Measurements from ENCODE around the gene GRM4.

The GRM4 gene

GRCh38 chr6:34106421-34106820 is 39.5 kb downstream of the GRM4 start:
- DNase-seq = no peak

- DNase-seq = no peak
Observed at GRCh38 chr6:34104628-34105027, 41.3 kb downstream of the GRM4 start.

DNA sequence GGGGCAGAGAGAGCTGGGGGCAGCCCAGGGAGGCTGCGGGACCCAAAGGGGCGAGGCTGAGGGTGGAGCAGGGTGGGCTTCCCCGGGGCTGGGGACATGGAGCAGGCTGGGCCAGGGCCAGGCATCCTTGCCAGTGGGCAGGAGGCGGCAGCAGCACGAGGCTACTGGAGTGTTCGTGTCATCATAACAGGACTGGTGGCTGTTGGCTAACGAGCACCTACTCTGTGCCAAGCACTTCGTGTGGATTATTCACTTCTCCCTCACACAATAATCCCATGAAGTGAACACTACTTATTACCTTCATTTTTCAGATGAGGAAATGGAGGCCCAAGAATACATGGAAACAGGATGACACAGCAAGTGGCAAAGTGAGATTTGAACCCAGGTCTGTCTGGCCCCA is 41.7 kb downstream of the GRM4 start:
- no peak for DNase-seq

GRCh38 chr6:34103321-34103720 is 42.6 kb downstream of the GRM4 start:
- DNase-seq = no peak

- DNase-seq = no peak
Observed at GRCh38 chr6:34102696-34103095, 43.2 kb downstream of the GRM4 start.

GRCh38 chr6:34102099-34102656 is 43.7 kb downstream of the GRM4 start:
- DNase-seq = no peak

DNA sequence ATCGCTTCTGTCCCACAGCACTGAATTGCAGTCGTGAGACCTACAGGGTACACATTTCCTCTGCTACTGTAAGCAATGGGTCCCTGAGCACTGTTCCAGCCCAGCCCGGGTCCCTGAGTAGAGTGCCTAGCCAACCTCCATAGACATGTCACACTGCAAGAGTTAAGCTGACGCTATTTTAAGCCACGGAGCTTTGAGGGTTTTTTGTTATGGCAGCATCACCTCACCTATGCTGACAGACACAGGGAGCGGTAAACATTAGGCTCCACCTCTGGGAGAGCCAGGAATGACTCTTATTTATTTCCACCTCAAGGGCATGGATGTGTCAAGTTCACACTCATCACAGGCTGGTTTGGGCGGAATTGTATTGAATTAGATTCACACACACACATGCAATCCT is 45.1 kb downstream of the GRM4 start:
- DNase-seq = no peak

- no peak for DNase-seq
Observed at GRCh38 chr6:34099878-34100277, 46.0 kb downstream of the GRM4 start.

DNA sequence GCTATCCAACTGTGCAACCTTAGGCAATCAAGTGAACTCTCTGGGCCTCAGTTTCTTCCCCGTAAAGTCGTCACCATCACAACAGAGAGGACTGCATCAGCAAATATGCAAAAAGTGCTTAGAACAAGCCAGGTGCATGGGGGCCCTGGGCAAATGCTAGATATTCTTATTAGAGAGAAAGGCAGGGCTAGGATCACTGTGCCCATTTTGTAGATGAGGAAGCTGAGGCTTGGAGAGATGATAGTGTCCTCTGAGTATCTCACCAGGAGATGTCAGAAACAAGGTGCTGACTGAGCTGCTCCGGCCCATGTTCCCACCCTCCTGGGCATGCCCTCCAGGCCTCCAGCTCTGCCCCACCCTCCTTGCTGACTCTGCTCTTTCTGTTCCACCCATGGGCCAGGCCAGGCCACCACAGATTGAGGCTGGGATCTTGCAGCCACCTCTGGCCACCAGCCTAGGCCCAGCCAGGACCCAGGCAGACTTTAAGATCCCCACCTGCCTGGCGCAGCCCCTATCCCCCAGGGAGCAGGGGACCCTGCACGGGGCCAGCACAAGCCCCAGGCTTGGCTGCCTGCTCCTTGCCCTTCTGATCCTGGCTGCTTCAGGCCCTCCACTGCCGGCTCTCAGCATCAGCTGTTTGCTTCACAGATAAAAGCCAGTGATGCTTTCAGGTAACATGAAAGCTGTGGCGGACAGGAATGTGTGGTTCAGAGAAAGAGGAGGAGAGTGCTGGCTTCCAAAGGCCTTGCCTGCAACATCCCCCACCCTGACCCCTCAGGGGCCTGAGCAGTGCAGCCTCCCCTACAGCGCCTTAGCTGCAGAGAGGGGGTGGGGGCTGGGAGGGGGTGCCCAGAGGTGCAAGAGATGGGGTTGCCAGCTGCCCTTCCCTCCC is 47.6 kb downstream of the GRM4 start:
- DNase-seq = no peak

- DNase-seq = no peak
Observed at GRCh38 chr6:34096814-34097213, 49.1 kb downstream of the GRM4 start.

- DNase-seq = no peak
Observed at GRCh38 chr6:34096193-34096592, 49.7 kb downstream of the GRM4 start.

GRCh38 chr6:34095741-34096140 is 50.1 kb downstream of the GRM4 start:
- DNase-seq = no peak

- DNase-seq = no peak
Observed at GRCh38 chr6:34095136-34095505, 50.8 kb downstream of the GRM4 start.

DNA sequence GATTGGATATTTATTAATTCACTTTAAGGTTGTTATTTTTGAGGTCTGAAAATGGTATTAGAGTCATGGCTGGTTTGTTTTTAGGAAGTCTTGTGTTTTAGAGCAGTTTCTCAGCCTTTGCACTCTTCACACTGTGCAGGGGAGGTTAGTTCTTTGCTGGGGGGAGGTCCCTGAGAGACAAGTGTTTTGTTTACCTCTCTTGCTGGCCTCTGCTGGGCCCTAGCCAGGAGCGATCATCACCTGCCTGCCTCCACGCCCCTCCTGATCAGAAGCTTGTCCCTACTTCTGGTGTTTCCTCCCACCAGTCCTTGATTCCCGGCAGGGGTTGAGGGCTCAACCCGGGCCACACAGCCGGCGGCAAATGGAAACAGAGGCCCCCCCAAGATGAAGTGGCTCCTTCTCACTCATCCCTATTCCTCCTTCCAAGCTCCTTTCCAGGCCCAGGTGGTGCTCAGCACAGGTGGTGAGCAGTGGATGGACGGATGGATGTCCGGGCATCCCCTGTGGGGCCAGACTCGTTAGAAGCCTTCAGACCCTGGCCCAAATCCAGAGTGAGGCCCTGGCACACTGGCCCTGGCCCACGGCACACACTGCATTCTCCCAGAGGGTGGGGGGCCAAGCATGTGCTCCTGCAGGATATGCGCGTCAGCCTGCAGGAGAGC is 51.3 kb downstream of the GRM4 start:
- DNase-seq = no peak

DNA sequence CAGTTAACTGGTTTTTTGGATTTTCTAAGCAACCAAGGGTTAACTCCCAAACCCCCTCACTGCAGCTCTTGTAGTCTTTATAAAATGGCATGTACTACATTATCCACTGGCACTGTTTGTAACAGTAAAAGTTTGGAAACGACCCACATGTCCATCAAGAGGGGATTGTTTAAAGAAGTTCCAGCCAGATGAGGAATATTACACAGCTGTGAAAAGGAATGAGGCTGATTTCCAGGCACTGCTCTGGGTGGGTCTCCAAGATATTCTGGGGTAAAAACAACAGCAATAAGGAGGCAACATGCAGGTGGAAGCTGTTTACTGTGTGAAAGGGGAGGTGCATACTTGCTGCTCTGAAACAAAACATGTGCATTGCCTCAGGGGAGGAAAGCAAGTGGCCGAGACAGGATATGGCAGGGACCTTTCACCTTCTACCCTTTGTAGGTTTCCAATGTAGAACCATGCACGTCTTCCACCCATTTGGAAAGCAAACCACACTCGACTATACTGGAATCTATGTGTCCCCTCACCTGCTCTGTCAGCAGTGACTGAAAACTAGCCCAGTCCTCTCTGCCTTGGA is 51.9 kb downstream of the GRM4 start:
- no peak for DNase-seq

DNA sequence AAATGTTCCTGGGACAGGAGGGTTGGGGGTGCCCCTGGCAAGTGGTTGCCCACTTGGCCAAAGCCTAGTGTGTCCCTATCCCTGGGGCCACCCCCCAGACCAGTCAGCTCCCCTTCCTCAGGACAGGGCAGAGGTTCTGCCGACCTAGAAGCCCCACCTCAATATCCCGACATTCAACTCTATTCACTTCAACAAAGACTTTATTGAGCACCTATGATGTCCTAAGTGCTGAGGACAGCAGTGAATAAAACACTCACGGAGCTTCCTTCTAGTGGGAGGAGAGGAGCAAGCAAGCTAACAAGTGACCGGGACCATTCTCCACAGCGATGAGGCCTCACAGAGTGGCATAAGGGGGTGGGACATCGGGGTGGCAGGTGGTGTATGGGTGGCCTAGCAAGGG is 52.7 kb downstream of the GRM4 start:
- no peak for DNase-seq

DNA sequence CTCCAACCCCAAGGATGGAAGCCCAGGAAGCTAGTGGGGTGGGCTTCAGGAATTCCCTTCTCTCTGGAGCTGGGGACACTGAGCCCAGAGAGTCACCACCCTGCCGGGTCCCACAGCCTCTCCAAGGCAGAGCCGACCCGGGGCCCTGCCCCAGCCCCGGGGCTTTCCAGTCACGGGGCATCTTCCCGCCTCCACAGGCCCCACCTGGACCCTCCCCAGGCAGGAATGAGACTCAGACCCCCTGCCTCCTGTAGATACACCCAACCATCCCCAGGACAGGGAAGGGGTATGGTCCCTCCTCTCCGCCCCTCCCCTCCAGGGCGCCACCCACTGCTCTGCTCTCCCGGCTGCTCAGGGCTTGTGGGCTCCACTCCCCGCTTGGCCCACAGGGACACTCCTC is 53.3 kb downstream of the GRM4 start:
- DNase-seq = no peak

GRCh38 chr6:34090935-34091334 is 55.0 kb downstream of the GRM4 start:
- DNase-seq = no peak

- no peak for DNase-seq
Observed at GRCh38 chr6:34090529-34090928, 55.4 kb downstream of the GRM4 start.

- DNase-seq = no peak
Observed at GRCh38 chr6:34086558-34086957, 59.3 kb downstream of the GRM4 start.

- DNase-seq = no peak
Observed at GRCh38 chr6:34085453-34086170, 60.3 kb downstream of the GRM4 start.

GRCh38 chr6:34084591-34085290 is 61.1 kb downstream of the GRM4 start:
- no peak for DNase-seq
